Kidney (tissue), 14 donors: ENCODE measurements around the gene SH3RF1. TPM values are rescaled to one million over a fixed set of nuclear protein-coding genes. Genes with fewer than 3 reads are reported as not detected.
"Not testable (repeated sequence)": the region's sequence is repeated elsewhere in the genome, so short reads cannot be mapped to it uniquely, and the experiment has no call there.

Source experiments
- DNase-seq, 5 donors: peaks; one replicate each; pipeline ENCODE4 v3.0.0-alpha.2; 2013 to 2020
- FAIRE-seq: peaks from 2 replicates; lab custom pipeline; 2012; peaks lifted over from hg19 to GRCh38; lab: Jason Lieb, UNC
- H3K27ac ChIP-seq, 2 donors: one replicate each; pipeline ENCODE4 v1.7.0; 2013; ENCODE audit warnings: low read depth in 2 of 2, low read length in 2 of 2, inconsistent platforms in 1 of 2
- H3K27me3 ChIP-seq: one replicate; pipeline ENCODE4 v1.7.1; 2013; ENCODE audit warnings: low read length, inconsistent platforms; ENCODE audit not compliant: control insufficient read depth, insufficient read depth
- H3K36me3 ChIP-seq, 3 donors: one replicate each; pipeline versions ENCODE4 v1.7.0 to v1.7.1; 2013; ENCODE audit warnings: low read length in 3 of 3, control low read depth in 1 of 3, inconsistent platforms in 1 of 3; ENCODE audit not compliant: insufficient read depth in 3 of 3, control insufficient read depth in 2 of 3
- H3K4me1 ChIP-seq, 3 donors: one replicate each; pipeline versions ENCODE4 v1.7.0 to v1.7.1; 2013; ENCODE audit warnings: low read length in 3 of 3, inconsistent platforms in 1 of 3, low read depth in 1 of 3; ENCODE audit not compliant: control insufficient read depth in 2 of 3, insufficient read depth in 2 of 3
- H3K4me3 ChIP-seq, 3 donors: one replicate each; pipeline versions ENCODE4 v1.7.0 to v1.8.1; 2013; ENCODE audit warnings: low read length in 3 of 3, control low read depth in 1 of 3, inconsistent platforms in 1 of 3
- H3K9ac ChIP-seq, 3 donors: one replicate each; pipeline versions ENCODE4 v1.7.0 to v1.7.1; 2013; ENCODE audit warnings: low read length in 3 of 3, control low read depth in 1 of 3, inconsistent platforms in 1 of 3
- H3K9me3 ChIP-seq, 3 donors: one replicate each; pipeline versions ENCODE4 v1.7.0 to v1.7.1; 2013; ENCODE audit warnings: low read length in 3 of 3, control low read depth in 1 of 3, inconsistent platforms in 1 of 3; ENCODE audit not compliant: control insufficient read depth in 2 of 3, insufficient read depth in 1 of 3
- intact Hi-C: fragments of 100-400 bp; cut with DNase I; formaldehyde crosslinking; loops from one replicate; pipeline ENCODE4 v1.11.1; 2022
- polyA plus RNA-seq: library from polyadenylated mRNA; stranded (reverse); fragments of 350-450 nt; fragmentation: Illumina TruSeq; extraction: RNeasy Lipid Tissue Mini Kit (QIAGEN cat#74804); gene quantifications from one replicate; pipeline ENCODE4 v1.2.3, GENCODE V29; 2014; ENCODE audit warnings: low read depth, low replicate concordance; ENCODE audit not compliant: insufficient read depth
- total RNA-seq: library from RNA; stranded (reverse); fragmentation: NEBNext Ultra II Directional; extraction: Animal tissue kit (Norgen Biotek cat#: 25700); gene quantifications from one replicate; pipeline ENCODE4 v1.2.1, GENCODE V29; 2021
- TF ChIP-seq, protein P1 (sequence below): IDR thresholded peaks from 3 replicates; pipeline ENCODE4 v1.5.1; 2012; ENCODE audit warnings: mild to moderate bottlenecking, moderate library complexity, borderline replicate concordance; ENCODE audit not compliant: insufficient read depth; ENCODE audit errors: extremely low read depth
- donor health status: control.
- donor health status: control.
- donor health status: control.
- donor health status: control.
- donor health status: control.
- donor health status: DM: yes; HTN: yes; CAD: no.
- donor health status: Normal renal cell carcinoma (clear cell type).

The SH3RF1 gene
- total and polyA plus RNA-seq, 2 donors from 2014 or later = 8.2 to 35.7 TPM

DNA sequence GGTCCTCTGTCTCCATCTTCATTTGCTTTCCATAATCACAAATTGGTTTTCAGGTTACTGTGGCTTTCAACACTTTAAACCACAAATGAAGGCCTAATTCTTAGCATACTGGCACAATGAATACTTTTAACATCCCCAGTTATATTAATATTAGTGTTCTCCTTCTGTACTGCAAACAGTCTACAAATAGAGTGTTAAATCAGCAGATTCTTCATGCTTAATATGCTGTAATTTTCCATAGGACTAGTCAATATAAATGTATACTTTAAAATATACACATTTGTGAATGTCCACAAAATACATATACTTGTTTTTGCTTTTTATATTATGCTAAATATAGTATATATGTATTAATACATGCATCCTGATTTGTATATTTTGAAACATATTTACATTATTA, 72.6 kb downstream of the SH3RF1 start:
- Histone ChIP-seq H3K36me3 (no peaks in the 10 kb centered on the region), H3K9ac (no peak overlapping the region), H3K4me3 (no peak overlapping the region), H3K4me1 (peaks cover 0 to 6% (median 0%) of the 10 kb centered on the region in 3 donors), H3K27ac (no peak overlapping the region), H3K27me3 (no peaks in the 10 kb centered on the region), H3K9me3 (peaks cover 0 to 10% (median 2%) of the 10 kb centered on the region in 3 donors)
- DNase-seq (no peak), FAIRE-seq (peak; percentile 58)
- intact Hi-C loops = no loop called here
- TF ChIP-seq, protein P1, sequence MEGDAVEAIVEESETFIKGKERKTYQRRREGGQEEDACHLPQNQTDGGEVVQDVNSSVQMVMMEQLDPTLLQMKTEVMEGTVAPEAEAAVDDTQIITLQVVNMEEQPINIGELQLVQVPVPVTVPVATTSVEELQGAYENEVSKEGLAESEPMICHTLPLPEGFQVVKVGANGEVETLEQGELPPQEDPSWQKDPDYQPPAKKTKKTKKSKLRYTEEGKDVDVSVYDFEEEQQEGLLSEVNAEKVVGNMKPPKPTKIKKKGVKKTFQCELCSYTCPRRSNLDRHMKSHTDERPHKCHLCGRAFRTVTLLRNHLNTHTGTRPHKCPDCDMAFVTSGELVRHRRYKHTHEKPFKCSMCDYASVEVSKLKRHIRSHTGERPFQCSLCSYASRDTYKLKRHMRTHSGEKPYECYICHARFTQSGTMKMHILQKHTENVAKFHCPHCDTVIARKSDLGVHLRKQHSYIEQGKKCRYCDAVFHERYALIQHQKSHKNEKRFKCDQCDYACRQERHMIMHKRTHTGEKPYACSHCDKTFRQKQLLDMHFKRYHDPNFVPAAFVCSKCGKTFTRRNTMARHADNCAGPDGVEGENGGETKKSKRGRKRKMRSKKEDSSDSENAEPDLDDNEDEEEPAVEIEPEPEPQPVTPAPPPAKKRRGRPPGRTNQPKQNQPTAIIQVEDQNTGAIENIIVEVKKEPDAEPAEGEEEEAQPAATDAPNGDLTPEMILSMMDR = no peak

DNA sequence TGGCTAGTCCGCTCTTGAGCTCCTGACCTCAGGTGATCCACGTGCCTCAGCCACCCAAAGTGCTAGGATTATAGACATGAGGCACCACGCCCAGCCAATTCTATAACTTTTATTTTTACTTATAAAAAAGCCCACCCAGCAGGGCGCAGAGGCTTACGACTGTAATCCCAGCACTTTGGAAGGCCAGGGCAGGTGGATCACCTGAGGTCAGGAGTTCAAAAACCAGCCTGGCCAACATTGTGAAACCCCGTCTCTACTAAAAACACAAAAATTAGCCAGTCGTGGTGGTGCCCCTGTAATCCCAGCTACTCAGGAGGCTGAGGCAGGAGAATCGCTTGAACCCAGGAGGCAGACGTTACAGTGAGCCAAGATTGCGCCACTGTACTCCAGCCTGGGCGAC, 73.5 kb downstream of the SH3RF1 start:
- H3K9me3 ChIP-seq, DNase-seq, H3K27me3 ChIP-seq, intact Hi-C loops, FAIRE-seq, H3K36me3 ChIP-seq, H3K27ac ChIP-seq, H3K4me1 ChIP-seq, H3K9ac ChIP-seq, H3K4me3 ChIP-seq: not testable (repeated sequence)

DNA sequence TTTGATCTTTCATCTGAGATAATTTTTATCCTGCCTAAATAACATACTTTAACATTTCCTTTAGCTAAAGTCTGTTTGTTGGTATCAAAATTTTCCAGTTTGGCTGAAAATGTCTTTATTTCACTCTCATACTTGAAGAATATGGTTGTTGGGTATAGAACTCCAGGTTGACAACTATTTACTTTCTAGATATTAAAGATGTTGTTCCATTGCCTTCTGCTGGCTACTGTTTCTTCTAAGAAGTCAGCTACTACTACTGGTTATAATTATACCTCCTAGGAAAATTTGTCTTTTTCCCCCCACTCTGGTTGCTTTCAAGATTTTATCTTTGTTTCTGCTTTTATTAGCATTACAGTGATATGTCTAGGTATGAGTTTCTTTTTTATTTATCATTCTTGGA, 75.7 kb downstream of the SH3RF1 start:
- Histone ChIP-seq H3K27ac (no peak overlapping the region), H3K27me3 (no peaks in the 10 kb centered on the region), H3K36me3 (no peaks in the 10 kb centered on the region), H3K4me1 (no peaks in the 10 kb centered on the region), H3K4me3 (no peak overlapping the region), H3K9me3 (peaks cover 0 to 10% (median 2%) of the 10 kb centered on the region in 3 donors), H3K9ac (no peak overlapping the region)
- FAIRE-seq (no peak), DNase-seq (no peak)
- intact Hi-C loops = no loop called here
- TF ChIP-seq, protein P1 = no peak

DNA sequence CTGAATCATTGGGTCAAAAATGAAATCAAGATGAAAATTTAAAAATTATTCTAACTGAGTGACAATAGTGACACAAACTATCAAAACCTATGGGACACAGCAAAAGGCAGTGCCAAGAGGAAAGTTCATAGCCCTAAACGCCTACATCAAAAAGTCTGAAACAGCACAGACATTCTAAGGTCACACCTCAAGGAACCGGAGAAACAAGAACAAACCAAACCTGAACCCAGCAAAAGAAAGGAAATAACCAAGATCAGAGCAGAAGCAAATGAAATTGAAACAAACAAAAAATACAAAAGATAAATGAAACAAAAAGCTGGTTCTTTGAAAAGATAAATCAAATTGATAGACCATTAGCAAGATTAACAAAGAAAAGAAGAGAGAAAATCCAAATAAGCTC, 80.8 kb downstream of the SH3RF1 start:
- peaks cover 2 to 13% (median 9%) of the 10 kb centered on the region in 3 donors for H3K4me1 ChIP-seq
- H3K4me3 ChIP-seq, H3K27ac ChIP-seq, DNase-seq, H3K9me3 ChIP-seq, intact Hi-C loops, H3K27me3 ChIP-seq, H3K9ac ChIP-seq, H3K36me3 ChIP-seq: not testable (repeated sequence)
- peak; percentile 6 for FAIRE-seq
